ENCODE results near the gene RBKS.

DNA sequence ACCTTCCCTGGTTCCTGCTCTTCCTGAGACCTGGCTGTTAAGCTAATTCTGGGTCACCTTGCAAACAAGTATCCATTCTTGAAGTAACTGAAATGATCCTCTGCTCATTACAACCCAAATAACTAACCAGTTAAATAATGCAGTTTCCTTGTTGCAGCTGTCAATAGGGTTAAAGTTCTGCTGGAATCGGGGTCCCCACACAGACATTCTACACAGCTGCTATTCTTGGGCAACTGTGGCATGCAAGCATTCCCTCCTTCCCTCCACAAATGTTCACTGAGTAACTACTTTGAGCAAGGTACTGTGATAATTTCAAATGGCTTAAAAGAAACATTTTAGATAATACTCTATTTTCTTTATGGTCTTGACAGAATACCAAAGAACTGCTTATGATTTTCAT lies 17.1 kb downstream of the RBKS start:
- TF ChIP-seq, protein P1, sequence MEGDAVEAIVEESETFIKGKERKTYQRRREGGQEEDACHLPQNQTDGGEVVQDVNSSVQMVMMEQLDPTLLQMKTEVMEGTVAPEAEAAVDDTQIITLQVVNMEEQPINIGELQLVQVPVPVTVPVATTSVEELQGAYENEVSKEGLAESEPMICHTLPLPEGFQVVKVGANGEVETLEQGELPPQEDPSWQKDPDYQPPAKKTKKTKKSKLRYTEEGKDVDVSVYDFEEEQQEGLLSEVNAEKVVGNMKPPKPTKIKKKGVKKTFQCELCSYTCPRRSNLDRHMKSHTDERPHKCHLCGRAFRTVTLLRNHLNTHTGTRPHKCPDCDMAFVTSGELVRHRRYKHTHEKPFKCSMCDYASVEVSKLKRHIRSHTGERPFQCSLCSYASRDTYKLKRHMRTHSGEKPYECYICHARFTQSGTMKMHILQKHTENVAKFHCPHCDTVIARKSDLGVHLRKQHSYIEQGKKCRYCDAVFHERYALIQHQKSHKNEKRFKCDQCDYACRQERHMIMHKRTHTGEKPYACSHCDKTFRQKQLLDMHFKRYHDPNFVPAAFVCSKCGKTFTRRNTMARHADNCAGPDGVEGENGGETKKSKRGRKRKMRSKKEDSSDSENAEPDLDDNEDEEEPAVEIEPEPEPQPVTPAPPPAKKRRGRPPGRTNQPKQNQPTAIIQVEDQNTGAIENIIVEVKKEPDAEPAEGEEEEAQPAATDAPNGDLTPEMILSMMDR (tag by site-specific recombination; IDR thresholded peaks at IDR 0.05): no peak
- TF ChIP-seq ZNF792 (tag by site-specific recombination; IDR thresholded peaks at IDR 0.05): no peak
- TF ChIP-seq, protein P2, sequence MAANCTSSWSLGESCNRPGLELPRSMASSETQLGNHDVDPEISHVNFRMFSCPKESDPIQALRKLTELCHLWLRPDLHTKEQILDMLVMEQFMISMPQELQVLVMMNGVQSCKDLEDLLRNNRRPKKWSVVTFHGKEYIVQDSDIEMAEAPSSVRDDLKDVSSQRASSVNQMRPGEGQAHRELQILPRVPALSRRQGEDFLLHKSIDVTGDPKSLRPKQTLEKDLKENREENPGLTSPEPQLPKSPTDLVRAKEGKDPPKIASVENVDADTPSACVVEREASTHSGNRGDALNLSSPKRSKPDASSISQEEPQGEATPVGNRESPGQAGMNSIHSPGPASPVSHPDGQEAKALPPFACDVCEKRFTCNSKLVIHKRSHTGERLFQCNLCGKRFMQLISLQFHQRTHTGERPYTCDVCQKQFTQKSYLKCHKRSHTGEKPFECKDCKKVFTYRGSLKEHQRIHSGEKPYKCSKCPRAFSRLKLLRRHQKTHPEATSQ (tag by site-specific recombination; IDR thresholded peaks at IDR 0.05): no peak
- TF ChIP-seq ZNF223 (tag by site-specific recombination; IDR thresholded peaks at IDR 0.05): no peak
- no peak for TF ChIP-seq PRDM1 (tag by site-specific recombination; IDR thresholded peaks at IDR 0.05)

Data from HEK293 (cell line).